Kidney glomerular epithelial cell (primary cell): ENCODE results near the gene ERF.

Source experiments
- DNase-seq: peaks from one replicate; lab custom pipeline; 2025; lab: John Stamatoyannopoulos, UW

Gene ERF

DNA sequence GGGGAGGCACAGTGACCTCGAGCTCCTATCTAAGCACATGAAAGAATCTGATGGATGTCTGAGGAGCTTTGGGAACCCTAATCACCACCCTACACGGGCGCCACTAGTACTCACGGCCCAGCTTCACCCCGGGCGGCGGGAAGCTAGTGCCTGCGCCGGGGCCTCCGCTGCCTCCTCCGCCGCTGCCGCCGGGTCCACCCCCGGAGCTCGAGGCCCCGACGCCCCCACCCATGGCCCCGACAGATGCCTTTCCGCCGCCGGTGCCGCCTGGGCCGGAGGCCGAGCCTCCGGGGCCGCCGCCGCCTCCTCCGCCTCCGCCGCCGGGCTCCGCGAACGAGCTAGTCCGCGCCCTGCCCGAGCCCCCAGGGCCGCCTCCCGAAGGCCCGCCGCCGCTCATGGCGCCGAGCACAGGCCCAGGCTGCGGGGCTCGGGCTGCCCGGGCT, 12.8 kb downstream of the ERF start:
- DNase-seq = no peak

GRCh38 chr19:42241279-42241678, 13.6 kb downstream of the ERF start:
- no peak for DNase-seq

DNA sequence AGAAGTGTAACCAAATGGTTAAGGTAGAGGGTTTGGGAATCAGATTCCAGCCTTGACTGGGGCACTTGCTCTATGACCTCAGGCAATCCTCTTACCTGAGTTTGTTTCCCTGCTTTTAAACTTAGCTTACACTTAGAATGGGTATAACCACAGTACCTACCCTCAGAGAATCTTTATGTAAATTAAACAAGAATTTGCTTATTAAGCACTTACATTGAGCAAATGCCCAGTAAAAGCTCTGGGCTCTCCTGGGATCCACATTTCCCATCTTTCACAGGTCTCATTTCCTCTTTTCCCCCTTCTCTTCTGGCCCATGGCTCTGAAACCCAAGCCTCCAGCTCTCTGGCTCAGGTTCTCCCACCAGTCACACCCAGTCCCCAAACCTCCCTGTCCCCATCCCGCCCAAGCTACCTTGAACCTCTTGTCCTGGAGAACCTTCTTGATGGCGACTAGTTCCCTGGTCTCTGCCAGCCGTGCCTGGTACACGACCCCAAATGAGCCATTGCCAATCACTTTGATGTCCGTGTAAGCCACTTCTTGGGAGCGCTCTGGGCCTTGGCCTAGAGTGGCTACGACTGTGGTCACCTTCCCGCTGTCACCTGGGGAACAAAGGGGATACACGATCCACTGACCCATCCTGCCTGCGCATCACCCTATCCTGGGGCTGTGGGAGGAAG, 15.2 kb downstream of the ERF start:
- DNase-seq = no peak

DNA sequence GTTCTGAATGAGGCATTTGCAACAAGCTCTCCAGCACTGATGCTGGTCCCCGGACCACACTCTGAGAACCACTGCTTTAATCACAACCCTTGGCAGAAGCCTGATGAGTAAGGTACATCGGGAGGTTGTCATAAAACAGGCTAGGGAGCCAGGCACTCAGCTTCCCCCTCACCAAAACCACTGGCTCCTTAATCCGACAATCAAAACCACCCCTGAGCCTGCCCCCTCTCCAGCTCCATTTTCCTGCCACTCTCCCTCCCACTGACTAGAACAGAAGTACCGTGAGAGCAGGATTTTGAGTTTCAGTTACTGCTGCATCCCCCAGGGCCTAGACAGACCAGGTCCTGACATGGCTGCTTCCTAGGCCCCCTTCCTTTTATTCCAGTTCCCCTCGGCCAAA, 19.7 kb downstream of the ERF start:
- DNase-seq = no peak

DNA sequence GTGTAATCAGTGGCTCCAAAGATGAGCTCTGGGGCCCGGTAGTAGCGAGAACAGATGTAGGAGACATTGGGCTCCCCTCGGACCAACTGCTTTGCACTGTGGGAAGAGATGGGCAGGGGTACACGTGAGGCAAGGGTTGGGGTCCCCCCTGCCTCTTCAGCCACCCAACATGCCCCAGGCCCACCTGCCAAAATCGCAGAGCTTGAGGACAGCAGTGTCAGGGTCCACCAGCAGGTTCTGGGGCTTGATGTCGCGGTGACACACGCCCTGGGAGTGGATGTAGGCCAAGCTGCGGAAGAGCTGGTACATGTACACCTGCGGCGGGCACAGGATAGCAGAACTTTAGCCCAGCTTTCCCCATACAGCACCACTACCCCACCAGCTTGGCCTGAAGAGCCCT, 20.6 kb downstream of the ERF start:
- DNase-seq = no peak

DNA sequence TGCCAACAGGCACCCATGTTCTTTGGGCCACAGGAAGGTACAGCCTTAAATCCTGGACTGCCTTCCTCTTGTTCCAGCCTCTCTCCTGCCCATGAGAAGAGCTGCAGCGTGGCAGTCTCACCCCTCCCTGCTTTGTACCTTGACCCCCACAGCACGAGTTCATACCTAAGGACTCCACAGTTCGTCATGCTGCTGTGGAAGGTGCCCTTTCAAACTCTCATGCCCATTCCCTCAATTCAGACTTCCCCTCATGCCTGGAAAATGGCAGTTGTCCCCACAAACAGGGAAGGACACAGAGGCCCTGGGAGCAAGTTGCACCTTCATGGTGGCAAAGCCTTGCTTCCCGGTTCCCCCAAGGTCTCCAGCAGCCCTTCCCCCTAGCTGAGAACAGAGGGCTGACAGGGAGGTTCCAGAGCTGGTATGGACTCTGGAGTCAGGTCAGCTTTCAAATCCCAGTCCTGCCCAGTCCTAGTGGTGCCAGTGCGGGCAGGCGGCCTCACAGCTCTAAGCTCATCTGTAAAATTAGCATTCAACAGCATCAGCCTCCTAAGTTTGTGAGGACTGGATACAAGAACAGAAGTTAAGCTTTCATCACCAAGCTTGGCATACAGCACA, 21.1 kb downstream of the ERF start:
- no peak for DNase-seq

- DNase-seq = no peak
Observed at GRCh38 chr19:42233106-42233505, 21.8 kb downstream of the ERF start.

GRCh38 chr19:42232435-42232834, 22.5 kb downstream of the ERF start:
- DNase-seq = no peak

DNA sequence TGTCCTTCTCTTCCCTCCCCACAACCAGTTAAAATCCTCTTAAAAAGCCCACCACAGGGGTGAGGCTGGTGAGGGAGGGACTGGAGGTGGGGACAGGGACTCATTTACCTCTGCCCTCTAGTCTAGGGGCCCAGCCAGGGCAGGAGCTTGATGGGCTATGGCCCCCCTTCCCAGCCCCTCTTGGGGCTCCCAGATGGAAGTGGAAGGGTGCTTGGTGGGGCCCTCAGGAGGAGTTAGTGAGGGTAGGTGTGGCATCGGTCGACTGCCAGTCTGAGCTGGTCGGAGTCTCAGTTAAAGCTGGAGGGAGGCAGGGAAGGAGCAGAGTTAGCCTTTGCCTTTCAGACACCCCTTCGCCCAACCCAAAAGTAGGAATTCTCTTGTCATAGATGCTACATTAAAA, 24.4 kb downstream of the ERF start:
- DNase-seq = no peak

GRCh38 chr19:42229855-42230351, 25.0 kb downstream of the ERF start:
- no peak for DNase-seq

GRCh38 chr19:42229301-42229854, 25.6 kb downstream of the ERF start:
- no peak for DNase-seq

DNA sequence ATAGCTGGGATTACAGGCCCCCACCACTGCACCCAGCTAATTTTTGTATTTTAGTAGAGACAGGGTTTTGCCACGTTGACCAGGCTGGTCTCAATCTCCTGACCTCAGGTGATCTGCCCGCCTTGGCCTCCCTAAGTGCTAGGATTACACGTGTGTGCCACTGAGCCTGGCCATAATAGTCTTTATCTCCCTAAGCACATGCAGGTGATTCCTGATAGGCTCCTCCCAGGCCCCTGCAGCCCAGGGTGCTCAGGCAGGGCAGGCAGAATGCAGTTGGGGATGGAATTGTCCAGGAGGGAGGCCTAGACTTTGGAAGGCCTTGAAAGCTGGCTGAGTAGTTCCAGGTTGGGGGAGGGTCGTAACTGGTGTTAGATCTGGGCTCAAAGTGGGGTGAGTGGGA, 26.3 kb downstream of the ERF start:
- DNase-seq = no peak

DNA sequence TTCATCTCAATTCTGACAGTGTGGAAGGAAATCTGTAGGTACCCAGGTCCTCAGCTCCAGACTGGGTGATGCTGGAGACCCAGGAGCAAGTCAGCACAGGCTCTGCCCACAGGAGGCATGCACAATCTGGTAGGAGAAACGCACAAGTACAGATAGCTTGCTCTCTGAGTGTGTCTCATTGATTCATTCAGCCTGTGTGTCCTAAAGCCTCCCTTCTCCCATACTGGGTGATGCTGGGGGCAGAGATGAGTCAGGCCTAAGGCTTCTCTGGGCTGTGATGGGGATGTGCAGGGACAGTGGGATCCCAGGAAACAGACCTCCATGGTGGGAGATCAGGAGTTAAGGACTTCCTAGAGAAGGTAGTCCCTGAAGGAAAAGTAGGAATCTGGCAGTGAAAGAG, 28.0 kb downstream of the ERF start:
- no peak for DNase-seq

GRCh38 chr19:42225718-42226292, 29.1 kb downstream of the ERF start:
- DNase-seq = no peak

DNA sequence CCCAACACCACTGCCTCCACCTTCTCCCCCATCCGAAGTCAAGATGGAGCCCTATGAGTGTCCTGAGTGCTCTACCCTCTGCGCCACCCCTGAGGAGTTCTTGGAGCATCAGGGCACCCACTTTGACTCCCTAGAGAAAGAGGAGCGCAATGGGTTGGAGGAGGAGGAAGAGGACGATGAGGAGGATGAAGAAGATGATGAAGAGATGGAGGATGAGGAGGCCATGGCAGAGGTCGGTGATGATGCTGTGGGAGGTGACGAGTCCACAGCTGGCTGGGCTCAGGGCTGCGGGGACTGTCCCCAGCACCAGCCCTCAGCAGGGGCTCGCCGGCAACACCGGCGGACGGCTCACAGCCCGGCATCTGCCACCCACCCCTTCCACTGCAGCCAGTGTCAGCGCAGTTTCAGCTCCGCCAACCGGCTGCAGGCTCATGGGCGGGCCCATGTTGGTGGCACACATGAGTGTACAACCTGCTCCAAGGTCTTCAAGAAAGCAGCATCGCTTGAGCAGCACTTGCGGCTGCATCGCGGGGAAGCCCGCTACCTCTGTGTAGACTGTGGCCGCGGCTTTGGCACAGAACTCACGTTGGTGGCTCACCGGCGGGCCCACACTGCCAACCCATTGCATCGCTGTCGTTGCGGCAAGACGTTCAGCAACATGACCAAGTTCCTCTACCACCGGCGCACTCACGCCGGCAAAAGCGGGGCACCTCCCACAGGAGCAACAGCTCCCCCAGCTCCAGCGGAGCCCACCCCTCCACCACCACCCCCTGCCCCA, 29.8 kb downstream of the ERF start:
- DNase-seq = no peak

DNA sequence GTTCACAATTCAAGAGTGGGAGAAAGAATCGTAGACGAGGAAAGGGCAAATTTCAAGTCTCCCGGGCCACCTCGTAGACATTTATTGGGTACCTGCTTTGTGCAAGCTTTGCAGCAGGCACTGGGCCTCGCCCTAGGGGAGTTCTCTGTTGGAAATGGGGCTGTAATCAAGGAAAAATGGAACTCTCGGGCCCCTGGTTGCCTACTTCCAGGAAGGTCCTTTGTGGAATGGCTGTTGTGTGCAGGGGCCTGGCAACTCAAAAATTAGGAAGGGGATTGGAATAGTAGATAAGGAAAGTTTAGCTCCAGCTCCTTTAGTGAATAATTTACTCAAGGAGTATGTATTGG, 34.2 kb downstream of the ERF start:
- DNase-seq = no peak

- DNase-seq = peak; percentile 93
Observed at GRCh38 chr19:42219812-42220750, 34.8 kb downstream of the ERF start, which contains the start of gene ZNF526. ZNF526 (plus strand) TSS chr19:42220312; CDS start chr19:42224404, 4,092 bp downstream.

DNA sequence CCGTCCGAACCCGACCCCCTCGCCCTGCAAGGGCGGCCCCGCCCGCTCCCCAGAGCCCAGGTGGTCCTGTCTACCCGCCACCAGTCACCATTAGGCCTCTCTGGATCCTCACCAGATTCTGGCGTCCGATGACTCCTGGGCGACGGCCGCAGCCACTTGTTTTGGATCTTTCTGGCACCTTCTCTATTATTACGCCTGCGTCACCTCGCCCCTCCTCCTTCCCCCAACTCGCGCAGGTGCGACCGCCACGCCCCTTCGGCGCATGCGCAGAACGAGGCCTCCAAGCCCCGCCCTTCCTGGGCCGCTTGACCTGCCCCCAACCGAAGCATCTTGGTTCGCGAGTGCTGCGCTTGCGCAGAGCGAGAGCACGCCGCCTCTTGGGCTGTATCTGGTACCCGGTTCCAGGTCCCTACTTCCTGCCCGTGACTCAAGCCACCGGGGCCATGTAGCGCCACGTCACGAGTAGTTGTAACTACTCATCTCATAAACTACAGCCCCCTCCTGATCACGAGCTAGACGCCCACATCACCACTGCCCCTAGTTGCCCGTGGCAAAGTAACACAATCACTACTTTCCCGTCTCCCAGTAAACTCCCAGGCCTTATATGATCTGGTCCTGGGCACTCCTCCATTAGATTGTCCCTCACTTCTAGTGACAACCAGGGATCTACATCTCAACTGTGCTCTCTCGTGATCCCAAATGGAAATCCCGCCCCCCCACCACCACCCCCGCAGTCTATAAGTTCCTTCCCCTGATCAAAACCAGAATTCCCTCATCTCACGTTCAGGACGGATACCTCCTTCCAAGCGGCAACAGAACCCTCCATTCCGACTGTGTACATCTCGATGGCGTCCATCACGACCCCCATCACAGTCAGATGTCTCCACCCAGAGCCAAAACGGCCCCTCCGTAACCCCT, 37.1 kb downstream of the ERF start, which contains the start of gene DEDD2:
Gene DEDD2, minus strand, starts transcription at position 158 of the 918 bp plus-strand sequence. CDS start 670 bp downstream, outside the sequence.
- DNase-seq = peak; percentile 83

DNA sequence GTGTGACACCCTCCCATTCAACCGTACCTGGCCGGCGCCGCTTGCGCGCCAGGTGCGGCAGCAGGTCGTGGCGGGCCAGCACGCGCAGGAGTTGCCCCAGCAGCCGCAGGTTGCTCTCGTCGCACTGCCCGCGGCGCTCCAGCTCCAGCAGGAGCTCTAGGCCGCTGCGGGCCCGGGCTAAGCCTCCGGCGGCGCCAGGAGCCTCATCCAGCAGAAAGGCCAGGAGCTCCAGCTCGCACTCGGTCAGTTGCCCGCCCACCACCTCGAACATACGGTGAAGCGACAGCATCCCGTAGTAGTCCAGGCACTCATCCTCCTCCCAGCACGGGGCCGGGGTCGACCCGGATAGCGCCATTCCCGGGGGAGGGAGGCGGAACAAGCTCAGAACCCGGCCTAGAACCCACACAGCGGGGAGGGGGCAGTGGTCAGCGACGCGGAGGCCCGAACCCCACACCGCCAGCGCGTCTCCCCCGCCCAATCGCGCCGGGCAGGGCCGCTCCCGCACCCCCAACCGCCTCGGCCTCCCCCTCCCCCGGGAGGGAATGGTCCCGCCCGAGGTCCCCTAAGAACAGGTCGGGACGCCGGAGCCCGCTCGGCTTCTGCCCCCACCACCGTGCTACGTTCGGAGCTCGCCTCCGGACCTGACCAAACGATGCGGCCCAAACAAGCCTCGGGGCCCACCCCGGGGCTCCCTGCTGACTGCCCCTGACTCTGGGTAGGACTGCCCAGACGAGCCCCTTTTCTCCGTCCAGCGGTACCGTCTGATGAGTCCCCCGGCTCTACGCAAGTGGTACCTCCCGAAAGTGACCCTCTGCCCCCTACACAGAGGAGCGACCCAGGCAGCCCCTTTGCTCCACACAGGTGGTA, 38.0 kb downstream of the ERF start:
- no peak for DNase-seq
